HEK293 (cell line): ENCODE data around the gene PDIA4.

ENCODE experiments used
- CTCF ChIP-seq: fragments of 450-650 bp; formaldehyde crosslinking; IDR thresholded peaks from 2 replicates; pipeline ENCODE4 v1.5.1; 2016; ENCODE audit warnings: missing biosample characterization, missing genetic modification characterization
- MEIS1 ChIP-seq: sonication (generic); formaldehyde crosslinking; IDR thresholded peaks from 2 replicates; pipeline ENCODE4 v1.8.1; 2022; ENCODE audit warnings: missing genetic modification reagents, mild to moderate bottlenecking, borderline replicate concordance
- TCF7L2 ChIP-seq: IDR thresholded peaks from 2 replicates; pipeline ENCODE4 v1.6.1; 2011; ENCODE audit warnings: low read depth, mild to moderate bottlenecking, inconsistent platforms, low read length, moderate library complexity, borderline replicate concordance
- YY2 ChIP-seq: fragments of 450-650 bp; formaldehyde crosslinking; IDR thresholded peaks from 2 replicates; pipeline ENCODE4 v1.5.1; 2016; ENCODE audit warnings: missing biosample characterization, missing genetic modification characterization
- ZNF138 ChIP-seq: fragments of 450-650 bp; formaldehyde crosslinking; IDR thresholded peaks from 2 replicates; pipeline ENCODE4 v1.5.1; 2016; ENCODE audit warnings: missing biosample characterization, missing genetic modification characterization, borderline replicate concordance
- ZNF202 ChIP-seq: fragments of 450-650 bp; formaldehyde crosslinking; IDR thresholded peaks from 2 replicates; pipeline ENCODE4 v1.5.1; 2016; ENCODE audit warnings: missing biosample characterization, missing genetic modification characterization, borderline replicate concordance
- ZNF341 ChIP-seq: fragments of 450-650 bp; formaldehyde crosslinking; IDR thresholded peaks from 2 replicates; pipeline ENCODE4; 2016; ENCODE audit warnings: low read depth, missing biosample characterization, missing genetic modification characterization
- ZNF37A ChIP-seq: fragments of 450-650 bp; IDR thresholded peaks from 2 replicates; pipeline ENCODE4 v1.5.1; 2018; ENCODE audit warnings: missing biosample characterization, missing genetic modification characterization
- ZNF76 ChIP-seq: fragments of 450-650 bp; formaldehyde crosslinking; IDR thresholded peaks from 2 replicates; pipeline ENCODE4; 2016; ENCODE audit warnings: low read depth, missing biosample characterization, missing genetic modification characterization, borderline replicate concordance

- no peak for TF ChIP-seq ZNF138 (tag by site-specific recombination)
- no peak for TF ChIP-seq CTCF (tag by site-specific recombination)
- no peak for TF ChIP-seq YY2 (tag by site-specific recombination)
- no peak for TF ChIP-seq ZNF341 (tag by site-specific recombination)
- no peak for TF ChIP-seq MEIS1 (CRISPR knock-in tag)
- no peak for TF ChIP-seq ZNF37A
- no peak for TF ChIP-seq TCF7L2
- TF ChIP-seq ZNF76 (tag by site-specific recombination), result no peak
- no peak for TF ChIP-seq ZNF202
Measured at GRCh38 chr7:149011491-149011890, 16.8 kb downstream of the PDIA4 start.
